Fibroblast of lung (primary cell): ENCODE measurements around the gene JAZF1.

Experiments
- CTCF ChIP-seq, 2 donors: IDR thresholded peaks in 1 of 2; conservative IDR thresholded peaks in 1 of 2; 1 replicate in 1 of 2; 2 replicates in 1 of 2; pipeline ENCODE4 v1.5.1; 2011 to 2012; ENCODE audit warnings: low read length in 2 of 2, control low read depth in 1 of 2, inconsistent platforms in 1 of 2, low read depth in 1 of 2, mild to moderate bottlenecking in 1 of 2
- EZH2 ChIP-seq: IDR thresholded peaks from 2 replicates; pipeline ENCODE4 v1.5.1; 2012; ENCODE audit warnings: low read length, control low read depth, mild to moderate bottlenecking; ENCODE audit errors: missing control alignments

- no peak for TF ChIP-seq EZH2
- TF ChIP-seq CTCF (conservative IDR thresholded peaks at IDR 0.05 in 1 of 2, IDR thresholded peaks at IDR 0.05 in 1 of 2; ENCODE audit: low read depth in 1 of 2, low read length in 2 of 2): no peak
These were observed 334.2 kb downstream of the JAZF1 start for GRCh38 chr7:27846388-27846787.
